HG02571 (cell line): ENCODE measurements around the gene CPHXL.

Experiments
- ATAC-seq: cut with Tn5 transposase; IDR thresholded peaks from one replicate; pipeline ENCODE4 v1.9.1; 2021; ENCODE audit warnings: mild to moderate bottlenecking, moderate library complexity; ENCODE audit not compliant: unreplicated experiment

CPHXL gene

DNA sequence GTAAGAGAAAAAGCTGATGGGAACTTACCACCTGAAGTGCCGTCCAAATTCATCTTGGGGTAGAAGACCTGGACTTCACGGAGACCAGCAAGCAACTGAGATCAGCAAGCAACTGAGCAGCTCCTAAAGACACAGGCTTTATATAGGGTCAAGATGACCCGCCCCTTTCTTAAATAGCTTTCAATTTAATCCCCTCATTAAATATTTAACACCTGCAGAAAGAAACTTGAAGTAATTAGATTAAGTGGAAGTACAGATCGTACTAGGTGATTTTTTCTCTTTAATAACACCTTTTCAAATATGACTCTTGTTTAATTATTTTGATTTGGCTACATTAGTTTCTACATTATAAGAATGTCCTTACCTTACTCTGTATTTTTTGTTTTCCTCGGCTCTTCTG lies at the start of gene CPHXL:
Gene CPHXL, minus strand, starts transcription at position 101 of the 400 bp plus-strand sequence. Its CDS starts 48 bp downstream, at position 53.
- no peak for ATAC-seq

DNA sequence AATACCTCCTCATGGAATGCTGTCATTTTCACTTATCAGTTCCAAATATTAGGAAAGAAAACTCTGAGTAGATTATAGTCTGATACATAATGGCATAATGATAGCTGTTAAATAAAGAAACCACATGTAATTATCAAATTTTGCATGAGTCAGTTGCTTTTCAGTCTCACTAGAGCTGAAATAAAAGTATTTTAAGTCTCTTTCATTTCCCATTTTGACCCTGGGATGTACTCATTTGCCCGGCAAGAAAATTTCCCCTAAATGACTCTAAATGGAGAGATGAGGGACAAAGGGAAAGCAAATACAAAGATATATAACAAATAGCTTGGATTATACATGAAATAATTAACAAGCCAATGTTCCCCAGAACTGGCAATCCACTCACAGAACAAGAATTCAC lies 47.9 kb upstream of the CPHXL start:
- ATAC-seq, result no peak

DNA sequence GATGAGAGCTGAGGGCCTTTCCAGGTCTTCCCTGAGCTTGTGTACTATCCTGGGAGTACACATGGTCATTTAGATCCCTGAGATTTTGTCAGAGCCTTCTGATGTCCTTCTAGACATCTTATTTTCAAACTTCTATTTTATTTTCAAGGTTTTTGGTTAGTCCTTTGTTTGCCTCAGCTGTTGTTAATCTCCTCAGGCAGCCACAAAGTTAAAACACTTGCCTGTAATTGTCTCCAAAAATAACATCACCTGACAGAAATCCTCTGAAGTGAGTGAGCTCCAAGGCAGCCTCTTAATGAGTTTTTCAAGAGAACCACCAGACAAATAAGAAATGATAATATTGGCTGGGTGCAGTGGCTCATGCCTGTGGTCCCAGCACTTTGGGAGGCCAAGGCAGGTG lies 43.8 kb upstream of the CPHXL start:
- ATAC-seq, result no peak

DNA sequence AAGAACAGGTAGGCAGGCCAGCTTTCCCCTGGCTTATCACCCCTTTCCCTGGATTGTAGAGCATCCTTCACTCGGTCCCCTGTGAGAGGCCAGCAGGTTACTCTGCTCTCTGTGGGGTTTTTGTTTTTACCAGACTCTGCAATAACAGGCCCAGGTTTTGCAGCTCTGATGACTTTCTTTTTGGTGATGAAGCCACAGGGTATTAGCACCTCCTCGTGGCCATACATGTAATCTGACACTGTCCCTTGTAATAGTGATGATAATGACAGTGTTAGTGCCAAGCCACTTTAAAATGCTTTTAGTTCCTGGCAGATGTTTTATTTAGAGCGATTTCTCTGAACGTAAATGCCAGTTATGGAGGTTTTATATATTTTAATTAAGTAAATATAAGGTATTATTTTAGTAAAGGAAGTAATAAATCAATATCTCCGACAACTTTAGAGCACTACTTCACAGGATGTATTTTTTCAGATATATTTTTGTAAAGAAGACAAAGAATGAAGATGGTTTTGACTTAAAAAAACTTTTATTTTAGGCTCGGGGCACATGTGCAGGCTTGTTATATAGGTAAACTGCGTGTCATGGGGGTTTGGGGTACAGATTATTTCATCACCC lies 38.0 kb upstream of the CPHXL start:
- peak; percentile 83 for ATAC-seq

DNA sequence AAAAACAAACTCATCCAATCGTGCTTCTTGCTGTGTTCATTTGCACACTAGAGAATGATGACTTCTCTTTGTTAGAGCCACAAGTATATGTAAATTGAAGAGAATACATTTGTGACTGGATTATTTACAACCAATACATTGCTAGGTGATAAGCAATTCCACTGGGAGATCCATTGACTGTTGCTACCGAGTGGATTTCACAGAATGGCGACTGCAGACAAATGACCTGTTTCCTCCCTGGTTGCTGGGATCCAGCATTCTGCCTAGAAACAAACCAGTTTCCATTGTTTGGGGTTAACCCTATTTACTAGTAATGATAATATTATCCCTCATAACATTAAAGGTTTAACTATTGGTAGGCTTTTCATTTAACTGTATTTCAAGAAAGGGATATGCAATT lies 36.9 kb upstream of the CPHXL start:
- ATAC-seq, result no peak

DNA sequence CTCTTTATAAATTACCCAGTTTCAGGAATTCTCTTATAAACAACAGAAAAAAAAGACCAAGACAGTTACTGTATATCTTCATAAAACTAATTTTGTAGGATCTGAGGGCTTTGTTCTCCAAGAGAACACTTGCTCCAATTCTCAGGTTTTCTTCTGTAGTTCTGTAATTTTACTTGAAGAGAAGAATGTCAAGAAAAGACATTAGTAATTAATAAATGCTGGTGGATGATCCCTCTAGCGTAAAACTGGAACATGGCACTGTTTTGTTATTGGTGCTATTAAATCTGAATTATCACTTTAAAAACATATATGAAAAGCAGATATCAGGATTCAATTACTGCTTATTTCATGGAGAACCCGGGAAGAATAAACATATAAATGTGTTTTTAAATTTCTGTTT lies 36.5 kb upstream of the CPHXL start:
- no peak for ATAC-seq

DNA sequence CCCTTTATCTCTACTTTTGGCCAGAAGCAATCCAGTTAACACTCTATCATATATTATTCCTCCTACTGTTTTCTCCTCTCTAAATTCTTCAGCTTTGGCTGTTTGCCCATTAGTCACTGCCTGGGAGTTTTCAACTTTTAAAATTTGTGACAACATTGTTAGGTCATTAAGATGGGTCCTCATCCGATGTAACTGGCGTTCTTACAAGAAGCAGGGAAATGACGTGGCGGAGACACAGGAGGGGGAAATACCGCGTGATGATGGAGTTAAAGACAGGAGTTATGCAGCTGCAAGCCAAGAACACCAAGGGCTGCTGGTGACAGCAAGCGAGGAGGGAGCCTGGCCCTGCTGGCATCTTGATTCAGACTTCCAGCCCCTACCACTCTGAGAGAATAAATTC lies 34.8 kb upstream of the CPHXL start:
- peak; percentile 38 for ATAC-seq

DNA sequence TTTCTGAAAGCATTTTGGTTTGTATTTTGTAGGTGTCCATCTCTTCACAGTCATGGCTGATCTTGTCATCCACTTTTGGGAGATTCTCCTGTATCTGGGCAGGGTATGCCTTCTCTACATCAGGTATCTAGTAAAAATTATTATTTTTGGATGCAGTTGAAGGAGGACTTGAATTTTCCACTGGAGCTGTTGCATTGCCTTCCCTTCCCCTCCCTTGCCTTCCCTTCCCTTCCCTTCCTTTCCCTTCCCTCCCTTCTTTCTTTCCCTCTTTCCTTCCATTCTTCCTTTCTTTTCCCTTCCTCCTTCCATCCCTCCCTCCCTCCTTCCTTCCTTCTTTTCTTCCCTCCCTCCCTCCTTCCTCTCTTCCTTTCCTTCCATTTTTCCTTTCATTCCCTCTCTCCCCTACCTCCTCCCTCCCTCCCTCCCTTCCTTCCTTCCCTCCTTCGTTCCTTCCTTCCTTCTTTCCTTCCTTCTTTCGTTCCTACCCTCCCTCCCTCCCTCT lies 33.8 kb upstream of the CPHXL start:
- no peak for ATAC-seq

DNA sequence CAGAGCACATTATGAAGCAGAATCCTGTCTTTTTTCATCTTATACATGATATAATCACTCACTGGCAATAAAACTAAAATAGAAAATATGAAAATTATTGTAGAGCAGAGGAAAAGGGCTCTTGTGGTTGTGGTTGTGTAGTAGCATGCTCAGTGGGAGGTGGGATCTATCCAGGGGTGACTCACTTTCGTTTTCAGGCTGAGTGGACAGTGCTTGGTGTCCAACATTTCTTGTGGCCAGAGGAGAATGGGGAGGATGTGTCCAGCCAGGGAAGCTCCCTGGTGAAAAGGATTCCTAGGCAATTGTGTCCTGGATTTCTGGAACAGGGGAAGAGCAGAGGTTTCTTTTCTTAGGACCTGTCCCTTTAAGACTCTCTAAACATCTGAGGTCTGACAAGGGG lies 31.9 kb upstream of the CPHXL start:
- ATAC-seq, result no peak

DNA sequence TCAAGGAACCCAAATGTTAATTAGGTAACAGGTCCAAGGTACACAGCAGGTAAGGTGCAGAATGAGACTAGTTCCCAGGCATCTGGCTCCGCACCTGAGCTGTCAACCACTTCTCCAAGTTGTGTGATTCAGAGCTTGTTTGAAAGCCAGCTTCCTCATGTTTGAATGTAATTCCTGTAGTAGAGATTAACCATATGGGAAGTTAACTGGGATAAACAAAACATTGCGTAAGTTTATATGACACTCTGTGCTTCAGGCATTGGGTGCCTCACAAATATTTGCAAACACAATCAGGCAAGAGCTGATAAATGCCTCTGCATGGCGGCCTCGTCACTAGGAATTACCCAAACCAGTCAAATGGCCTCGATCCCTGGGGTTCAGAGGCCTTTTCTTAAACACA lies 27.9 kb upstream of the CPHXL start:
- no peak for ATAC-seq

DNA sequence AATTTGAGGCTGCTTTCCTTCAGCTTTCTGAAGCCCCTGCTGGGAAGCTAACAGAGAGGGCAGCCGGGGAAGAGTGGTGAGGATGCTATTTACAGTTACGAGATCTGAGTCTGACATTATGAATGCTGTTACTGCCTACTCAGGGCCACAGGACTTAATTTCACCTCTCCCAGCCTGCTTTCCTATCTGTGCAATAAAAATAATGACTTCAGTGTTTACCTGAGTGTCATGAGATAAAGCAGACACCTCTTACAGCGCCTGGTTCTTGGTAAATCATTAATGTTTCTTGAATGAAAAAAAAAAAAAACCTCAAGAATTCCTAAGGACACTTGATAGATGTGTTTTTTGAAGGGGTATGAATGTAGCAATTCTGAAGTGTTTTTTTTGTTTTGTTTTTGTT lies 24.2 kb upstream of the CPHXL start:
- no peak for ATAC-seq

DNA sequence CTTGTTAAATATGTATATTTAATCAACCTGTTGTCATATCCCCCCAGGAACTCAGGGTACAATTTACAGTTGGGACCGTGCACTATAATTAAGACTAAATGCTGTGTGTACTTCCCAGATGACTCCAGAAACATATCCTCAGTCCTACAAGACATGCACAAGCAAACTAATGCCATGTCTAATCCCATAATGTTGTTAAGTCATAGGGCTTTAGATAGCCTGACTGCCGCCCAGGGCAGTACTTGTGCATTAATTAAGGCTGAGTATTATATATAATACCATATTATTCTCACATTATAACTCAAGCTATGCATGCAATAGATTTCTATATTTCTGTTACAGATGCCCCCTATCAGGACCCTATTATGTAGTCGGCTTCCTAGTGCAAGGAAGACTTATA lies 20.1 kb upstream of the CPHXL start:
- no peak for ATAC-seq

DNA sequence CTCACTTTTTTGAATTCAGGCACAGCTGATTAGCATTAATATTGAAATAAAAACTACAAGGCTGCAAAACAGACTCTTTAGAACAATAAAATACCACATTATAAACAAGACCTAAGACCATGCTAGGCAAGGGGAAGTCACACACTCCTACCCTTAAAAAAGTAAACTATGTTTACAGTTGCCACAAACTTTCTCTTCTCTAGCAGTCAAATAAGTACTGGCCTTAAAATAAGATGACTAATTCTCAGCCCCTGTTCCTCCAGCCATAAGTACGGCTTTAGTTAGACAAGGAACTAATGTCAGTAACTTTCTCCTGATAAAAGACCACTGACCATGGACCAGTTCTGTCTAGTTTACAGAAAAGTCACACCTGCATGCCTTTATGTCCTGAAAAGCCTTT lies 19.5 kb upstream of the CPHXL start:
- ATAC-seq, result no peak

DNA sequence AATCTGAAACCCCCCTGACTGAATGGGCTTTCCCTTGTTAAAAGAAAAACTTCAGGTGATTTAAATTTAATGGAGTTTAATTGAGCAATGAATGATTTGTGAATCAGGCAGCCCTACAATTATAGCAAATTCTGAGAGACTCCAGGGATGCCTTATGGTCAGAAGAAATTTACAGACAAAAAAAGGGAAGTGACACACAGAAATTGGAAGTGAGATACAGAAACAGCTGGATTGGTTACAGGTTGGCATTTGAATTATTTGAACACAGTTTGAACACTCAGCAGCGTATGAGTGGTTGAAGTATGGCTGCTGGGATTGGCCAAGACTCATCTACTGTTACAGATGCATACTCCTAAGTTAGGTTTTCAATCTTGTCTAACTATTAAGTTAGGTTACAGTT lies 19.0 kb upstream of the CPHXL start:
- no peak for ATAC-seq

DNA sequence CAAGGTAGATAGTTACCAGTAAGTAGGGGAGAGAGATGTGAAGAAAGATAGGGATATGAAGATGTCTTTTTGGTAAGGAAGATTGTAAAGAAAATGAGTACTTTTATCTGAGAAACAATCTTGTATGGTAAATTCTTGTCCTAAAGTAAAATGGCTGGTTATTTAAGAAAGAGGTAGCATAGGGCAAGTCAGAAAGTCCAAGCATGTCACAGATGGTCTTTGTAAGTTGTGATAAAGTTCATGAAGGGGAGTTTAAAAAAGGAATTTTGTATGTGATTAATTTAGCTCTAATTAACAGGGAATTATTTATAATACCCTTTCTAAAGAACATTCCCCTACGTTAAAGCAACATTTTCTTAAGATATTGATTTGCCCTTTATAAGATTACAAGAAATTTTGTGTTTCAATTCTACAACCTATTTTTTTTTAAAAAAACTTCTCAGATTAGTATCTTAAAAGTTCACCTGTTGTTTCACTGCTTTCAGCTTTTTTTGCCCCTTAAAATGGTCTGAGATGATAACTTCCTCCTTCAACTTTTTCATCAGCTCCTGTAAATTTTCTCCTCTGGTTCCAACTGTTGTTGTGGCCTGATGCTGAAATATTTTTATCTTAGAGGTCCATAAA lies 16.2 kb upstream of the CPHXL start:
- ATAC-seq, result no peak

DNA sequence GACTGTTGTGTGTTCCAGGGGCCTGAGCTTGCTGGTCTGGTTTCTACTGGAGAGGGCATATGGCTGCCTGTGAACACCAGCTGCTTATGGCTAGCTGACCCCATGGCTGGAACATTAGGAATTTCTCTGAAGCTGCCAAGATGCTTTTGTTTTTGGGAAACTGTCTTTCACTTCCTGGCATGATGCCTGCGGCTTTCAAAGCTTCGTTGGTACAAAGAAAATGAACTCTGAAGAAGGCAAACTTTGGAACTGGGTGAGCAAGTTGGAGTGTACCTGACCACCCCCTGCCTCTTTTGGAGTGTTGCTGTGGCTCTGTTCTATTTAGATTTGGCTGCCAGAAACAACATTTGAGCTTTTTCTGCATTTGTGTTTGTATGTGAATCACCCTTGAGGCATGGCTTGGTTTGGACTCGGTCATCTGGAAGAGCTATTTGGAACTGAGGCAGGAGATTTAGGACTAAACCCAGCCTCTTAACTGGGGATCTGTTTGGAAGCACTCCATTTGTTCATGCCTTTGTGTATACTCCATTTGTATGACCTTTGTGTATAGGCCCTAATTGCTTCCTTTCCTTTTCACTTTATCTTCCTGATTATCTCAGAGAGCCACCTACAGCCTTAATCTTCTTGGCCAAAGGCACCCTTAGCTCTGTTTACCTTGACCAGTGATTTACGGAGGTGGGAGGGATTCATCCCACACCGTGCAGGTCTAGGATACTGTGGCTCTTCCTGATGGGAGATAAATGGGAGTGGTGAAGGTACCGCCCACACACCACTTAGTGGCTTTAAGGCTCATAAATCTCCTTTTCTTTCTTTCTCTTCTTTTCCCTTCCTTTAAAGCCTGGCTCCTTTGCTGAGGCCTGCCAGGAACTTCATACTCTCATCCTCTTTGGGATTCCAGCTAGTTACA lies 7.3 kb upstream of the CPHXL start:
- ATAC-seq, result no peak

DNA sequence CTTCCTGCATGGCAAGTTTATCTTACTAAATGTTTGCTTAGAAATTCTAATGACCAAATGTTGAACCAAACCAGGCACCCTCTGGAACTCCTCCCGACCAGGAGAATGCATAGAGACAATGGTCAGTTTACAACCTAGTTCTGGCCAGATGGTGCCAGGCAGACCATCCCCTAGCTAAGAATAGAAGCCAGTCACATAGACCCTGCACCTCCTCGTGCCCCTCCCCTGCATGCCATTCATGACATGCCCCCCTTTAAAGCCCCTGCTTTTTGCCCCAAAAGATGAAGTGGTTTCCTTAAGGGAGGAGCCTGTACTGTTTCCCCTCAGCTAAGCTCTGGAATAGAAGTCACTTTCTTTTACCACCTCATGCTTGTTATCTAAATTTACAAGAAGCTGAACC lies 6.6 kb upstream of the CPHXL start:
- ATAC-seq, result no peak

DNA sequence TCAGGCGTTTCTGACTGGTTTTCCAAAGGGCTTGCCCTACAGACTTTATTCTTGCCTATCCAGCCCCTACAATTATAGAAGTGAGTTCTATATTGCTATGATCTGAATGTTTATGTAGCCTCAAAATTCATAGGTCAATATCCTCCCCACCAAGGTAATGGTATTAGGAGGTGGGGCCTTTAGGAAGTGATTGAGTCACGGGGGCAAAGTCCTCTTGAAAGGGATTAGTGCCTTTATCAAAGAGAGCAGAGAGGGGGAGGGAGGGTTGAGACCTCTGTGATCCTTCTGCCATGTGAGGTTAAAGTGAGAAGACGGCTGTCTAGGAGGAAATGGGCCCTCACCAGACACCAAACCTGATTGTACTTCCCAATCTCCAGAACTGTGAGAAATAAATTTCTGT lies 931 bp upstream of the CPHXL start:
- no peak for ATAC-seq

DNA sequence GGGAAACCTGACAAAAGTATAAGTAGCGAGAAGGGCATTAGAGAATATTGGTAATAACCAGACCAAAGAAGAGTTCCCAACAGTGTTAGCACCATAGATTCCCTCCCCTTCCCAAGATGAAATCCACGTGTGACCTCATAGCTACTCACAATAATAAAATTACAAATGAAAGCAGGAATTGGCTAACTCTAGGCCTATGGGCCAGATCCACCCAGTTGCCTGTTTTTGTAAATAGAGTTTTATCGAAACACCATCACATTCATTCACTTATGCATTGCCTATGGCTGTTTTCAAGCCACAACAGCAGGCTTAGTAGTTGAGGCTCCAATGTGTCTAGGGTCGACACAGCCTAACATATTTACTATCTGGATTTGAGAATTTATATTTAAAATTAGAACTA lies 7.8 kb downstream of the CPHXL start:
- no peak for ATAC-seq

DNA sequence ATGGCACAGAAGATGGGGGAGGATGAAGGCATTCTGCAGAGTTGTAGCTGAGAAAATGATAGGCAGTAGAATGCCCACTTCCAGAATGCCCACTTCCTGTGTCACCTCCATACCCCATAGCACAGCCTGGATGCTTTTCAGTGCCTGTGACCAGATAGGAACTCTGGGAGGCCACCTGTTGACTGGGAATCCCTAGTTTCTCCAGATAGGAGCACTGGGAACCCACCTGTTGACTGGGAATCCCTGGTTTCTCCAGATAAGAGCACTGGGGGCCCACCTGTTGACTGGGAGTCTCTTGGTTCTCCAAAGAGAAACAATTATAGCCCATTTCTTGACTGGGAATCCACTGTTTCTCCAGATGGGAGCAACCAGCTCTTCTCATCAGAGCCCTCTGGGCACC lies 11.6 kb downstream of the CPHXL start:
- ATAC-seq, result no peak

DNA sequence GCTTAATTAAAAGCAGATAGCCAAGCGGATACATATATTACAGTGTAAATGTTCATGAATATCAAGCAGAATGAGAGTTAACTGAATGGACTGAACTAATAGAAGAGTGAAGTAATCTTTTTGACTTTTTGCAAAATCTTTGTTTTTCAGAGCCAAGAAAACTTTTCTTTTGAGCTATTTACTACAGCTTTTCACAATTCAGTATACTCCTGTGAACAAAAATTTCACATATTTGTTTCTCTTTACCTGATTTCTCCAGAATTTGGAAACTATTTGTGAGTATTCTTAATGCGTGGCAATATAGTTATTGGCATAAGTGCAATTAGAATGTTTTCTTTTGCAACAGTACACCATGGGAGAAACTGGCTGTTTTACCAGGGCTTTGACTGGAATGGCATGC lies 15.9 kb downstream of the CPHXL start:
- ATAC-seq, result no peak

DNA sequence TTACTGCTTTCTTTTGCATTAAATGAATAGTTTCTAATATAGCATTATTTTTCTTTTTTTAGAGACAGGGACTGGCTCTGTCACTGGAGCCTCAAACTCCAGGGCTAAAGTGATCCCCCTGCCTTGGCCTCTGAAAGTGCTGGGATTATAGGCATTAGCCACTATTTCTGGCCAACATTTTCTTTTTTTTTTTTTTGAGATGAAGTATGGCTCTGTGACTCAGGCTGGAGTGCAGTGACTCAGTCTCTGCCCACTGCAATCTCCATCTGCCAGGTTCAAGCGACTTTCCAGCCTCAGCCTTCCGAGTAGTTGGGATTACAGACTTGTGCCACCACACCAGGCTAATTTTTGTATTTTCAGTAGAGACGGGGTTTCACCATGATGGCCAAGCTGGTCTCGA lies 23.0 kb downstream of the CPHXL start:
- no peak for ATAC-seq
